Stomach (tissue), 19 donors: Measurements from ENCODE around the gene CACTIN. TPM values are rescaled to one million over a fixed set of nuclear protein-coding genes. Genes with fewer than 3 reads are reported as not detected.
A peak's percentile ranks its signal among the peaks of the same experiment; 100 is the strongest.

Experiments
- DNase-seq, 2 donors: peaks; one replicate each; pipeline versions ENCODE4 v3.0.0 to v3.0.0-alpha.2; 2013 to 2019
- H3K27ac ChIP-seq, 5 donors: fragments of 200-600 bp in 4 of 5; sonication (generic) in 4 of 5; one replicate each; pipeline ENCODE4 v1.5.1; 2013 to 2019; ENCODE audit warnings: mild to moderate bottlenecking in 1 of 5, moderate library complexity in 1 of 5
- H3K27me3 ChIP-seq, 3 donors: fragments of 200-600 bp; sonication (generic); one replicate each; pipeline ENCODE4 v1.5.1; 2017 to 2019; ENCODE audit warnings: mixed run types in 1 of 3
- H3K36me3 ChIP-seq, 4 donors: fragments of 200-600 bp; sonication (generic); 1 replicate in 3 of 4; 2 replicates in 1 of 4; pipeline ENCODE4 v1.5.1; 2016 to 2019
- H3K4me1 ChIP-seq, 4 donors: fragments of 200-600 bp; sonication (generic); one replicate each; pipeline ENCODE4 v1.5.1; 2016 to 2019
- H3K4me3 ChIP-seq, 4 donors: fragments of 200-600 bp; sonication (generic) in 3 of 4; one replicate each; pipeline ENCODE4 v1.5.1; 2016 to 2019; ENCODE audit warnings: mild to moderate bottlenecking in 1 of 4
- H3K9me3 ChIP-seq, 4 donors: fragments of 200-600 bp; sonication (generic); one replicate each; pipeline ENCODE4 v1.5.1; 2016 to 2019
- CTCF ChIP-seq, 7 experiments: fragments of 450-650 bp in 4 of 7; fragments of 200-600 bp in 3 of 7; sonication (generic) in 3 of 7; IDR thresholded peaks; one replicate each; pipeline ENCODE4 v1.5.1; 2016 to 2019; ENCODE audit warnings: antibody characterized with exemption in 7 of 7, control low read depth in 2 of 7, mild to moderate bottlenecking in 1 of 7
- EP300 ChIP-seq: sonication (generic); formaldehyde crosslinking; IDR thresholded peaks from one replicate; pipeline ENCODE4 v1.6.1; 2017; ENCODE audit warnings: antibody characterized with exemption
- POLR2A ChIP-seq, 4 donors: fragments of 450-650 bp; IDR thresholded peaks; one replicate each; pipeline ENCODE4 v1.6.1; 2016; ENCODE audit warnings: antibody characterized with exemption in 4 of 4, control low read depth in 2 of 4, mild to moderate bottlenecking in 1 of 4, moderate library complexity in 1 of 4
- POLR2AphosphoS5 ChIP-seq, 3 donors: sonication (generic); formaldehyde crosslinking; IDR thresholded peaks; one replicate each; pipeline ENCODE4 v1.6.1; 2016; ENCODE audit warnings: antibody characterized with exemption in 3 of 3
- WGBS, 5 donors: extraction: QIAGEN DNeasy Blood & Tissue Kit in 3 of 5; methylation state at CpG; one replicate each; pipeline versions ENCODE4 v1.1.5 to v1.1.7; 2013 to 2018; 5-methylcytosine and 5-hydroxymethylcytosine counted together
- intact Hi-C: fragments of 100-400 bp; cut with DNase I; formaldehyde crosslinking; loops from one replicate; pipeline ENCODE4 v1.15.1; 2023; ENCODE audit warnings: low total_unique reads
- long read RNA-seq, 10 donors: transcript quantifications; one replicate each; lab custom pipeline, GENCODE V29; 2026
- polyA plus RNA-seq, 3 donors: library from polyadenylated mRNA; stranded (reverse); fragments of 200-250 nt; gene quantifications; one replicate each; pipeline ENCODE4 v1.2.3, GENCODE V29; 2013
- total RNA-seq, 5 donors: library from RNA; depleted of rRNA; stranded (reverse); fragments of >200 nt; gene quantifications; one replicate each; pipeline versions ENCODE4 v1.1.0 to v1.2.3, GENCODE V29; 2014 to 2016
- donor health status: healthy with polysubstance abuse.
- donor health status: Bipolar disorder and iron deficiency.
- donor health status: healthy.

Gene CACTIN
- total RNA-seq = 100 to 1,000 TPM in 1 of 5 donors, 10 to 100 TPM in 3, 1 to 10 TPM in 1; 9.8 to 180 (median 19.4) TPM
- 10 to 100 TPM; 10.2 to 13.9 (median 12.4) TPM for polyA plus RNA-seq
- long read RNA-seq, donor 1, partial matches to known transcripts = 0 of 2 reads
- long read RNA-seq, donor 1, other reads (novel, unspliced or antisense) = 0 of 2 reads
- long read RNA-seq, donor 2, partial matches to known transcripts = 0 of 1 reads
- long read RNA-seq, donor 2, other reads (novel, unspliced or antisense) = 0 of 1 reads
- long read RNA-seq, donor 3 = 0 reads
- long read RNA-seq, donor 4 = 0 reads
- long read RNA-seq, donor 5, partial matches to known transcripts = 0 of 2 reads
- long read RNA-seq, donor 5, other reads (novel, unspliced or antisense) = 0 of 2 reads
- long read RNA-seq, donor 6, partial matches to known transcripts = 0 of 4 reads
- long read RNA-seq, donor 6, other reads (novel, unspliced or antisense) = 0 of 4 reads
- long read RNA-seq, donor 7, partial matches to known transcripts = 0 of 2 reads
- long read RNA-seq, donor 7, other reads (novel, unspliced or antisense) = 0 of 2 reads
- long read RNA-seq, donor 8, partial matches to known transcripts = 0 of 2 reads
- long read RNA-seq, donor 8, other reads (novel, unspliced or antisense) = 0 of 2 reads
- long read RNA-seq, donor 9, partial matches to known transcripts = 6 of 7 reads
- long read RNA-seq, donor 9, other reads (novel, unspliced or antisense) = 0 of 7 reads
- long read RNA-seq, donor 10, partial matches to known transcripts = 0 of 1 reads
- long read RNA-seq, donor 10, other reads (novel, unspliced or antisense) = 0 of 1 reads

- intact Hi-C loops = no loop called here
- Histone ChIP-seq H3K36me3 (peaks cover 3 to 41% (median 39%) of the 10 kb centered on the region in 4 donors), H3K4me3 (peak within 1 kb of the TSS; percentile 93 to 100 (median 98)), H3K4me1 (peaks cover 14 to 34% (median 31%) of the 10 kb centered on the region in 4 donors), H3K9me3 (no peaks in the 10 kb centered on the region), H3K27me3 (no peaks in the 10 kb centered on the region), H3K27ac (peak within 1 kb of the TSS; percentile 85 to 98 (median 91))
- peak; percentile 99 for DNase-seq
- 0 to 1% (median 0%) methylated on average over 29 to 80 of the region's 80 CpGs for WGBS, 5 donors
- TF ChIP-seq EP300 (no peak), POLR2A (IDR thresholded peaks at IDR 0.05) (peak in 2 of 4 donors; percentile 10 to 65), CTCF (IDR thresholded peaks at IDR 0.05) (peak in 1 of 7 experiments; percentile 41), POLR2AphosphoS5 (IDR thresholded peaks at IDR 0.05) (peak; percentile 60 to 92 (median 91))
These were observed at the start of gene CACTIN for GRCh38 chr19:3626473-3627350. Gene CACTIN, minus strand, starts transcription at chr19:3626790. Its CDS starts 28 bp downstream, at chr19:3626762.

- Histone ChIP-seq H3K4me3 (no peak overlapping the region), H3K4me1 (peaks cover 24 to 52% (median 32%) of the 10 kb centered on the region in 4 donors), H3K36me3 (peaks cover 0 to 23% (median 8%) of the 10 kb centered on the region in 4 donors), H3K27ac (peak overlapping the region in 4 of 5 donors; percentile 19 to 97 (median 40)), H3K9me3 (no peaks in the 10 kb centered on the region), H3K27me3 (no peaks in the 10 kb centered on the region)
- intact Hi-C loops = no loop called here
- TF ChIP-seq POLR2AphosphoS5 (IDR thresholded peaks at IDR 0.05) = no peak
- TF ChIP-seq POLR2A (IDR thresholded peaks at IDR 0.05) = no peak
- no peak for TF ChIP-seq EP300
- no peak for TF ChIP-seq CTCF (IDR thresholded peaks at IDR 0.05)
- WGBS, 5 donors = 75 to 92% (median 89%) methylated on average over 13 of the region's 13 CpGs
- DNase-seq = no peak
These were observed 48.4 kb upstream of the CACTIN start for GRCh38 chr19:3674784-3675543.

GRCh38 chr19:3673506-3674439, 47.2 kb upstream of the CACTIN start:
- WGBS, 5 donors = 94 to 97% (median 95%) methylated on average over 30 to 34 of the region's 34 CpGs

More at GRCh38 chr19:3673506-3674439, 47.2 kb upstream of the CACTIN start:
- intact Hi-C loops = no loop called here
- no peak for DNase-seq
- Histone ChIP-seq H3K27ac (peak overlapping the region in 4 of 5 donors; percentile 89 to 97 (median 96)), H3K4me3 (no peak overlapping the region), H3K27me3 (no peaks in the 10 kb centered on the region), H3K9me3 (no peaks in the 10 kb centered on the region), H3K4me1 (peaks cover 30 to 64% (median 43%) of the 10 kb centered on the region in 4 donors), H3K36me3 (peaks cover 0 to 13% (median 2%) of the 10 kb centered on the region in 4 donors)
- TF ChIP-seq POLR2A (IDR thresholded peaks at IDR 0.05) = no peak
- TF ChIP-seq POLR2AphosphoS5 (IDR thresholded peaks at IDR 0.05) = no peak
- TF ChIP-seq EP300 = no peak
- TF ChIP-seq CTCF (IDR thresholded peaks at IDR 0.05) = no peak
